Skeletal muscle cell (primary cell): ENCODE data around the gene KLHL17.
A peak's percentile ranks its signal among the peaks of the same experiment; 100 is the strongest.
"Not testable (repeated sequence)": the region's sequence is repeated elsewhere in the genome, so short reads cannot be mapped to it uniquely, and the experiment has no call there.

Experiments used
- DNase-seq: peaks from one replicate; pipeline ENCODE4 v3.0.0-alpha.2; 2010; ENCODE audit warnings: low read depth
- H3K4me3 ChIP-seq: 2 replicates; pipeline ENCODE4 v1.5.1; 2011; ENCODE audit warnings: low read depth, mild to moderate bottlenecking, control low read depth, low read length, moderate library complexity

Gene KLHL17

GRCh38 chr1:993379-993995 lies 33.1 kb downstream of the KLHL17 start:
- DNase-seq = no peak
- H3K4me3 ChIP-seq = no peak overlapping the region

GRCh38 chr1:994546-994945 lies 34.2 kb downstream of the KLHL17 start:
- not testable (repeated sequence) for H3K4me3 ChIP-seq, DNase-seq

GRCh38 chr1:995665-996633 lies 35.6 kb downstream of the KLHL17 start:
- DNase-seq = no peak
- no peak overlapping the region for H3K4me3 ChIP-seq

- no peak overlapping the region for H3K4me3 ChIP-seq
- no peak for DNase-seq
Measured at GRCh38 chr1:996851-997712, 36.7 kb downstream of the KLHL17 start.

GRCh38 chr1:997713-997992 lies 37.3 kb downstream of the KLHL17 start:
- no peak overlapping the region for H3K4me3 ChIP-seq
- DNase-seq = no peak

- peak overlapping the region; percentile 9 for H3K4me3 ChIP-seq
- no peak for DNase-seq
Measured at GRCh38 chr1:997993-998744, 37.8 kb downstream of the KLHL17 start.

- H3K4me3 ChIP-seq = peak overlapping the region; percentile 60
- DNase-seq = no peak
Measured at GRCh38 chr1:998745-998994, 38.3 kb downstream of the KLHL17 start.

GRCh38 chr1:998995-999724 lies 38.8 kb downstream of the KLHL17 start:
- peak overlapping the region; percentile 60 for H3K4me3 ChIP-seq
- no peak for DNase-seq

- H3K4me3 ChIP-seq = peak within 1 kb of the TSS; percentile 60
- DNase-seq = peak; percentile 76
Measured at GRCh38 chr1:999725-1000356, 39.5 kb downstream of the KLHL17 start, which contains the start of gene HES4. TSS of gene HES4 (minus strand) at chr1:1000097. CDS start at chr1:999973, 124 bp downstream.

- peak; percentile 70 for DNase-seq
- H3K4me3 ChIP-seq = peak overlapping the region; percentile 60
Measured at GRCh38 chr1:1000357-1001056, 40.1 kb downstream of the KLHL17 start.

GRCh38 chr1:1001057-1001783 lies 40.8 kb downstream of the KLHL17 start:
- DNase-seq = no peak
- H3K4me3 ChIP-seq = peak overlapping the region; percentile 60

- no peak overlapping the region for H3K4me3 ChIP-seq
- DNase-seq = no peak
Measured at GRCh38 chr1:1003618-1004419, 43.4 kb downstream of the KLHL17 start.

GRCh38 chr1:1004420-1004779 lies 44.0 kb downstream of the KLHL17 start:
- no peak overlapping the region for H3K4me3 ChIP-seq
- DNase-seq = no peak

GRCh38 chr1:1004780-1005697 lies 44.7 kb downstream of the KLHL17 start:
- no peak for DNase-seq

GRCh38 chr1:1005774-1006304 lies 45.5 kb downstream of the KLHL17 start:
- DNase-seq = no peak
- no peak overlapping the region for H3K4me3 ChIP-seq

More at GRCh38 chr1:1004780-1005697, 44.7 kb downstream of the KLHL17 start:
- no peak overlapping the region for H3K4me3 ChIP-seq
